Measurements from ENCODE around the gene COL20A1.

- TF ChIP-seq CTCF (IDR thresholded peaks at IDR 0.05) (no peak), POLR2A (IDR thresholded peaks at IDR 0.05; ENCODE audit: low read length) (no peak), USF2 (IDR thresholded peaks at IDR 0.05) (no peak), CEBPB (IDR thresholded peaks at IDR 0.05) (no peak), JUNB (IDR thresholded peaks at IDR 0.05) (no peak), HMGXB4 (CRISPR knock-in tag; IDR thresholded peaks at IDR 0.05; ENCODE audit: borderline replicate concordance) (no peak)
Measured at GRCh38 chr20:63313349-63314014, 20.5 kb downstream of the COL20A1 start.

All from A549 (cell line).